SK-N-SH treated with all-trans-retinoic acid at 6 μM for 48 hours (cell line): ENCODE results near the gene THOC2.

Source experiments
- ARNTL ChIP-seq: fragments of 450-650 bp; formaldehyde crosslinking; IDR thresholded peaks from 2 replicates; pipeline ENCODE4 v1.5.0; 2020; ENCODE audit warnings: low read depth, mild to moderate bottlenecking, moderate library complexity, borderline replicate concordance
- CREB5 ChIP-seq: fragments of 250-450 bp; sonication (Bioruptor Pico); IDR thresholded peaks from 2 replicates; pipeline ENCODE4 v1.5.1; 2020; ENCODE audit warnings: low read depth, mild to moderate bottlenecking, moderate library complexity
- GLIS3 ChIP-seq: fragments of 250-450 bp; sonication (Bioruptor Pico); IDR thresholded peaks from 2 replicates; pipeline ENCODE4 v1.5.0; 2020; ENCODE audit warnings: mild to moderate bottlenecking, moderate library complexity
- PATZ1 ChIP-seq: fragments of 250-450 bp; sonication (Bioruptor Pico); IDR thresholded peaks from 2 replicates; pipeline ENCODE4 v1.8.0; 2020; ENCODE audit warnings: mild to moderate bottlenecking, moderate library complexity, borderline replicate concordance
- POU6F1 ChIP-seq: fragments of 250-450 bp; sonication (Bioruptor Pico); IDR thresholded peaks from 2 replicates; pipeline ENCODE4 v1.8.0; 2021; ENCODE audit warnings: low read depth, mild to moderate bottlenecking, moderate library complexity, borderline replicate concordance
- RARB ChIP-seq: fragments of 250-450 bp; sonication (Bioruptor Pico); IDR thresholded peaks from 2 replicates; pipeline ENCODE4 v1.8.0; 2021; ENCODE audit warnings: mild to moderate bottlenecking, moderate library complexity
- TCF4 ChIP-seq: fragments of 250-450 bp; sonication (Bioruptor Pico); IDR thresholded peaks from 2 replicates; pipeline ENCODE4 v1.8.0; 2021; ENCODE audit warnings: mild to moderate bottlenecking, moderate library complexity, borderline replicate concordance
- TOX ChIP-seq: fragments of 250-450 bp; sonication (Bioruptor Pico); IDR thresholded peaks from 2 replicates; pipeline ENCODE4 v1.8.0; 2021; ENCODE audit warnings: mild to moderate bottlenecking, moderate library complexity, borderline replicate concordance
- ZC3H10 ChIP-seq: fragments of 250-450 bp; sonication (Bioruptor Pico); IDR thresholded peaks from 2 replicates; pipeline ENCODE4 v1.5.1; 2021; ENCODE audit warnings: mild to moderate bottlenecking, moderate library complexity
- ZFP30 ChIP-seq: fragments of 450-650 bp; formaldehyde crosslinking; IDR thresholded peaks from 2 replicates; pipeline ENCODE4 v1.5.0; 2022; ENCODE audit warnings: mild to moderate bottlenecking, moderate library complexity
- ZNF70 ChIP-seq: fragments of 450-650 bp; formaldehyde crosslinking; IDR thresholded peaks from 2 replicates; pipeline ENCODE4 v1.5.0; 2020; ENCODE audit warnings: mild to moderate bottlenecking, moderate library complexity
- TF ChIP-seq, protein P1 (sequence below): fragments of 250-450 bp; sonication (Bioruptor Pico); IDR thresholded peaks from 2 replicates; pipeline ENCODE4 v1.5.1; 2021; ENCODE audit warnings: mild to moderate bottlenecking, moderate library complexity

DNA sequence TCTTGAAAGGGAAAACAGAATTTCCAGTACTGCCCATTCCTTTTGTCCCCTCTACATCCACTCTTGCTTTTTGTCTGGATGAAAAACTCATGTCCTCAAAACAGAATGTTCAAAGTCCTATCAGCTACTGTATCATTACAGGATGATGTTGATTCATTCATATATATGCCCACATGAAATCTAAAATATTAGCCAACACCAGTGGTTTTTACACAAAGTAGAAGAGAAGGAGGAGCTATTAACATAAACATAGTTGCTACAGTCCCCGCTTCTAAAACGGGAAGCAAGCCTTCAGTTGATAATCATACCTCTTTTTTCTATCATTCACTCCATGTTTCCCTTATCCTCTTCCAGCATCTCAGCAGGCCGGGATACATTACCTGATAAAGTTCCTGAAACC is 7.7 kb upstream of the THOC2 start:
- no peak for TF ChIP-seq RARB
- TF ChIP-seq ZFP30 (CRISPR knock-in tag) = no peak
- TF ChIP-seq GLIS3 (CRISPR knock-in tag) = no peak
- TF ChIP-seq POU6F1 (CRISPR knock-in tag) = no peak
- TF ChIP-seq PATZ1 (CRISPR knock-in tag) = no peak
- TF ChIP-seq ARNTL = no peak
- TF ChIP-seq TCF4 (CRISPR knock-in tag) = no peak
- TF ChIP-seq, protein P1, sequence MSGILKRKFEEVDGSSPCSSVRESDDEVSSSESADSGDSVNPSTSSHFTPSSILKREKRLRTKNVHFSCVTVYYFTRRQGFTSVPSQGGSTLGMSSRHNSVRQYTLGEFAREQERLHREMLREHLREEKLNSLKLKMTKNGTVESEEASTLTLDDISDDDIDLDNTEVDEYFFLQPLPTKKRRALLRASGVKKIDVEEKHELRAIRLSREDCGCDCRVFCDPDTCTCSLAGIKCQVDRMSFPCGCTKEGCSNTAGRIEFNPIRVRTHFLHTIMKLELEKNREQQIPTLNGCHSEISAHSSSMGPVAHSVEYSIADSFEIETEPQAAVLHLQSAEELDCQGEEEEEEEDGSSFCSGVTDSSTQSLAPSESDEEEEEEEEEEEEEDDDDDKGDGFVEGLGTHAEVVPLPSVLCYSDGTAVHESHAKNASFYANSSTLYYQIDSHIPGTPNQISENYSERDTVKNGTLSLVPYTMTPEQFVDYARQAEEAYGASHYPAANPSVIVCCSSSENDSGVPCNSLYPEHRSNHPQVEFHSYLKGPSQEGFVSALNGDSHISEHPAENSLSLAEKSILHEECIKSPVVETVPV (CRISPR knock-in tag) = no peak
- TF ChIP-seq TOX (CRISPR knock-in tag) = no peak
- TF ChIP-seq CREB5 (CRISPR knock-in tag) = no peak
- no peak for TF ChIP-seq ZC3H10 (CRISPR knock-in tag)
- TF ChIP-seq ZNF70 (CRISPR knock-in tag) = no peak
